ENCODE measurements around the gene OR1J4.
"Not testable (repeated sequence)": the region's sequence is repeated elsewhere in the genome, so short reads cannot be mapped to it uniquely, and the experiment has no call there.

Gene OR1J4

GRCh38 chr9:122536134-122536533 lies 17.2 kb downstream of the OR1J4 start:
- H3K36me3 ChIP-seq (ENCODE audit: control insufficient read depth in 4 of 4, insufficient read depth in 4 of 4, low read length in 3 of 4), result no peaks in the 10 kb centered on the region
- H3K27ac ChIP-seq (ENCODE audit: insufficient read depth in 1 of 2, low read depth in 1 of 2, low read length in 2 of 2, poor library complexity in 1 of 2, severe bottlenecking in 2 of 2), result no peak overlapping the region
- no peaks in the 10 kb centered on the region for H3K9me3 ChIP-seq (ENCODE audit: control extremely low read depth in 1 of 5, control insufficient read depth in 4 of 5, insufficient read depth in 2 of 5, low read depth in 1 of 5, low read length in 4 of 5)
- WGBS (ENCODE audit: insufficient coverage), result 100% methylated on average over 1 of the region's 1 CpG
- POLR2A ChIA-PET, result no interaction called here
- DNase-seq, result no peak
- H3K4me1 ChIP-seq (ENCODE audit: control extremely low read depth in 1 of 4, control insufficient read depth in 4 of 4, insufficient read depth in 4 of 4, low read length in 3 of 4), result no peaks in the 10 kb centered on the region
- CTCF ChIA-PET, result no interaction called here
- no peak overlapping the region for H3K4me3 ChIP-seq (ENCODE audit: control insufficient read depth in 1 of 7, extremely low read depth in 1 of 7, insufficient read depth in 4 of 7, low read depth in 2 of 7, low read length in 6 of 7)
- H3K27me3 ChIP-seq (replicated peaks in 2 of 5; ENCODE audit: control insufficient read depth in 4 of 5, insufficient read depth in 5 of 5, low read length in 4 of 5), result no peaks in the 10 kb centered on the region

- H3K36me3 ChIP-seq (ENCODE audit: control insufficient read depth in 4 of 4, insufficient read depth in 4 of 4, low read length in 3 of 4); H3K4me1 ChIP-seq (ENCODE audit: control extremely low read depth in 1 of 4, control insufficient read depth in 4 of 4, insufficient read depth in 4 of 4, low read length in 3 of 4); H3K9me3 ChIP-seq (ENCODE audit: control extremely low read depth in 1 of 5, control insufficient read depth in 4 of 5, insufficient read depth in 2 of 5, low read depth in 1 of 5, low read length in 4 of 5); H3K27ac ChIP-seq (ENCODE audit: insufficient read depth in 1 of 2, low read depth in 1 of 2, low read length in 2 of 2, poor library complexity in 1 of 2, severe bottlenecking in 2 of 2); POLR2A ChIA-PET; DNase-seq; H3K27me3 ChIP-seq (replicated peaks in 2 of 5; ENCODE audit: control insufficient read depth in 4 of 5, insufficient read depth in 5 of 5, low read length in 4 of 5); H3K4me3 ChIP-seq (ENCODE audit: control insufficient read depth in 1 of 7, extremely low read depth in 1 of 7, insufficient read depth in 4 of 7, low read depth in 2 of 7, low read length in 6 of 7); CTCF ChIA-PET: not testable (repeated sequence)
- 95% methylated on average over 3 of the region's 7 CpGs for WGBS (ENCODE audit: insufficient coverage)
Observed at GRCh38 chr9:122537066-122537465, 18.1 kb downstream of the OR1J4 start.

GRCh38 chr9:122538757-122539156 lies 19.8 kb downstream of the OR1J4 start:
- H3K4me3 ChIP-seq (ENCODE audit: control insufficient read depth in 1 of 7, extremely low read depth in 1 of 7, insufficient read depth in 4 of 7, low read depth in 2 of 7, low read length in 6 of 7), result no peak overlapping the region

GRCh38 chr9:122546196-122546595 lies 27.3 kb downstream of the OR1J4 start:
- H3K4me1 ChIP-seq (ENCODE audit: control extremely low read depth in 1 of 4, control insufficient read depth in 4 of 4, insufficient read depth in 4 of 4, low read length in 3 of 4), result no peaks in the 10 kb centered on the region
- no peak overlapping the region for H3K4me3 ChIP-seq (ENCODE audit: control insufficient read depth in 1 of 7, extremely low read depth in 1 of 7, insufficient read depth in 4 of 7, low read depth in 2 of 7, low read length in 6 of 7)
- ChIA-PET CTCF (no interaction called here), POLR2A (no interaction called here)
- H3K27ac ChIP-seq (ENCODE audit: insufficient read depth in 1 of 2, low read depth in 1 of 2, low read length in 2 of 2, poor library complexity in 1 of 2, severe bottlenecking in 2 of 2), result no peak overlapping the region
- H3K36me3 ChIP-seq (ENCODE audit: control insufficient read depth in 4 of 4, insufficient read depth in 4 of 4, low read length in 3 of 4), result no peaks in the 10 kb centered on the region
- H3K27me3 ChIP-seq (replicated peaks in 2 of 5; ENCODE audit: control insufficient read depth in 4 of 5, insufficient read depth in 5 of 5, low read length in 4 of 5), result peaks cover 0 to 2% (median 0%) of the 10 kb centered on the region in 5 experiments
- 74% methylated on average over 5 of the region's 8 CpGs for WGBS (ENCODE audit: insufficient coverage)
- DNase-seq, result no peak
- peaks cover 0 to 3% (median 0%) of the 10 kb centered on the region in 5 experiments for H3K9me3 ChIP-seq (ENCODE audit: control extremely low read depth in 1 of 5, control insufficient read depth in 4 of 5, insufficient read depth in 2 of 5, low read depth in 1 of 5, low read length in 4 of 5)

More at GRCh38 chr9:122538757-122539156, 19.8 kb downstream of the OR1J4 start:
- no peak overlapping the region for H3K27ac ChIP-seq (ENCODE audit: insufficient read depth in 1 of 2, low read depth in 1 of 2, low read length in 2 of 2, poor library complexity in 1 of 2, severe bottlenecking in 2 of 2)
- ChIA-PET POLR2A (no interaction called here), CTCF (no interaction called here)
- WGBS (ENCODE audit: insufficient coverage), result no CpG with 5 or more reads among the region's 2 CpGs
- no peaks in the 10 kb centered on the region for H3K27me3 ChIP-seq (replicated peaks in 2 of 5; ENCODE audit: control insufficient read depth in 4 of 5, insufficient read depth in 5 of 5, low read length in 4 of 5)
- H3K4me1 ChIP-seq (ENCODE audit: control extremely low read depth in 1 of 4, control insufficient read depth in 4 of 4, insufficient read depth in 4 of 4, low read length in 3 of 4), result no peaks in the 10 kb centered on the region
- no peaks in the 10 kb centered on the region for H3K36me3 ChIP-seq (ENCODE audit: control insufficient read depth in 4 of 4, insufficient read depth in 4 of 4, low read length in 3 of 4)
- H3K9me3 ChIP-seq (ENCODE audit: control extremely low read depth in 1 of 5, control insufficient read depth in 4 of 5, insufficient read depth in 2 of 5, low read depth in 1 of 5, low read length in 4 of 5), result no peaks in the 10 kb centered on the region
- DNase-seq, result no peak

- Histone ChIP-seq H3K27ac (ENCODE audit: insufficient read depth in 1 of 2, low read depth in 1 of 2, low read length in 2 of 2, poor library complexity in 1 of 2, severe bottlenecking in 2 of 2) (no peak overlapping the region), H3K27me3 (replicated peaks in 2 of 5; ENCODE audit: control insufficient read depth in 4 of 5, insufficient read depth in 5 of 5, low read length in 4 of 5) (peaks cover 0 to 9% (median 4%) of the 10 kb centered on the region in 5 experiments), H3K4me3 (ENCODE audit: control insufficient read depth in 1 of 7, extremely low read depth in 1 of 7, insufficient read depth in 4 of 7, low read depth in 2 of 7, low read length in 6 of 7) (no peak overlapping the region), H3K9me3 (ENCODE audit: control extremely low read depth in 1 of 5, control insufficient read depth in 4 of 5, insufficient read depth in 2 of 5, low read depth in 1 of 5, low read length in 4 of 5) (peaks cover 0 to 3% (median 0%) of the 10 kb centered on the region in 5 experiments), H3K36me3 (ENCODE audit: control insufficient read depth in 4 of 4, insufficient read depth in 4 of 4, low read length in 3 of 4) (no peaks in the 10 kb centered on the region), H3K4me1 (ENCODE audit: control extremely low read depth in 1 of 4, control insufficient read depth in 4 of 4, insufficient read depth in 4 of 4, low read length in 3 of 4) (no peaks in the 10 kb centered on the region)
- 78% methylated on average over 5 of the region's 5 CpGs for WGBS (ENCODE audit: insufficient coverage)
- DNase-seq, result no peak
- ChIA-PET POLR2A (no interaction called here), CTCF (no interaction called here)
Observed at GRCh38 chr9:122551371-122551770, 32.4 kb downstream of the OR1J4 start.

- Histone ChIP-seq H3K9me3 (ENCODE audit: control extremely low read depth in 1 of 5, control insufficient read depth in 4 of 5, insufficient read depth in 2 of 5, low read depth in 1 of 5, low read length in 4 of 5) (peaks cover 0 to 3% (median 0%) of the 10 kb centered on the region in 5 experiments), H3K4me3 (ENCODE audit: control insufficient read depth in 1 of 7, extremely low read depth in 1 of 7, insufficient read depth in 4 of 7, low read depth in 2 of 7, low read length in 6 of 7) (no peak within 1 kb of the TSS), H3K27me3 (replicated peaks in 2 of 5; ENCODE audit: control insufficient read depth in 4 of 5, insufficient read depth in 5 of 5, low read length in 4 of 5) (peaks cover 0 to 9% (median 4%) of the 10 kb centered on the region in 5 experiments), H3K27ac (ENCODE audit: insufficient read depth in 1 of 2, low read depth in 1 of 2, low read length in 2 of 2, poor library complexity in 1 of 2, severe bottlenecking in 2 of 2) (no peak within 1 kb of the TSS), H3K36me3 (ENCODE audit: control insufficient read depth in 4 of 4, insufficient read depth in 4 of 4, low read length in 3 of 4) (no peaks in the 10 kb centered on the region), H3K4me1 (ENCODE audit: control extremely low read depth in 1 of 4, control insufficient read depth in 4 of 4, insufficient read depth in 4 of 4, low read length in 3 of 4) (no peaks in the 10 kb centered on the region)
- CTCF ChIA-PET, result no interaction called here
- POLR2A ChIA-PET, result no interaction called here
- no peak for DNase-seq
- WGBS (ENCODE audit: insufficient coverage), result 71% methylated on average over 2 of the region's 2 CpGs
Observed at GRCh38 chr9:122552812-122553211, 33.9 kb downstream of the OR1J4 start, which contains the start of gene OR1N2. Gene OR1N2, plus strand, starts transcription at chr9:122553112. Its CDS starts 100 bp downstream, at chr9:122553212.

- H3K27ac ChIP-seq (ENCODE audit: insufficient read depth in 1 of 2, low read depth in 1 of 2, low read length in 2 of 2, poor library complexity in 1 of 2, severe bottlenecking in 2 of 2), result no peak overlapping the region
- H3K4me1 ChIP-seq (ENCODE audit: control extremely low read depth in 1 of 4, control insufficient read depth in 4 of 4, insufficient read depth in 4 of 4, low read length in 3 of 4), result no peaks in the 10 kb centered on the region
- no peaks in the 10 kb centered on the region for H3K36me3 ChIP-seq (ENCODE audit: control insufficient read depth in 4 of 4, insufficient read depth in 4 of 4, low read length in 3 of 4)
- POLR2A ChIA-PET, result no interaction called here
- WGBS (ENCODE audit: insufficient coverage), result 91% methylated on average over 2 of the region's 4 CpGs
- no peaks in the 10 kb centered on the region for H3K27me3 ChIP-seq (replicated peaks in 2 of 5; ENCODE audit: control insufficient read depth in 4 of 5, insufficient read depth in 5 of 5, low read length in 4 of 5)
- no peak for DNase-seq
- CTCF ChIA-PET, result no interaction called here
- peaks cover 0 to 6% (median 0%) of the 10 kb centered on the region in 5 experiments for H3K9me3 ChIP-seq (ENCODE audit: control extremely low read depth in 1 of 5, control insufficient read depth in 4 of 5, insufficient read depth in 2 of 5, low read depth in 1 of 5, low read length in 4 of 5)
- no peak overlapping the region for H3K4me3 ChIP-seq (ENCODE audit: control insufficient read depth in 1 of 7, extremely low read depth in 1 of 7, insufficient read depth in 4 of 7, low read depth in 2 of 7, low read length in 6 of 7)
Observed at GRCh38 chr9:122561446-122561845, 42.5 kb downstream of the OR1J4 start.
